HCT116 (cell line): ENCODE results near the gene CEBPA. TPM values are rescaled to one million over a fixed set of nuclear protein-coding genes. Genes with fewer than 3 reads are reported as not detected.
"Not testable (repeated sequence)": the region's sequence is repeated elsewhere in the genome, so short reads cannot be mapped to it uniquely, and the experiment has no call there.

ENCODE experiments used
- ATAC-seq: fragments of 200-7000 bp; cut with Tn5 transposase; 2 replicates; pipeline ENCODE4 v1.9.1; 2020; ENCODE audit warnings: mild to moderate bottlenecking, moderate library complexity
- BruUV-seq: library from RNA; stranded (reverse); fragments of 400-500 nt; replicated peaks from 2 replicates; lab custom pipeline; 2021; lab: Mats Ljungman, UMichigan
- CTCF ChIA-PET: fragments of 300-600 bp; sonication (Branson Sonifier 250); formaldehyde crosslinking; loops from one replicate; lab custom pipeline; 2021; ENCODE audit warnings: antibody characterized with exemption; lab: Charles Lee
- POLR2A ChIA-PET: fragments of 300-600, 350-600 bp; sonication (Branson Sonifier 250); formaldehyde crosslinking; loops from one replicate; lab custom pipeline; 2021; ENCODE audit warnings: antibody characterized with exemption; lab: Charles Lee
- RAD21 ChIA-PET, 2 experiments: fragments of 300-600 bp; sonication (Branson Sonifier 250); formaldehyde crosslinking; loops; one replicate each; lab custom pipeline; 2023; ENCODE audit warnings: low total read pairs in 2 of 2; ENCODE audit not compliant: uncharacterized antibody in 2 of 2, unreplicated experiment in 2 of 2, low non-redundant PET in 1 of 2; lab: Charles Lee
- DNase-seq: peaks from one replicate; pipeline ENCODE4 v3.0.0-alpha.2; 2010; ENCODE audit warnings: low read depth, low spot score
- H2AFZ ChIP-seq: fragments of 200-600 bp; shearing (Covaris generic), sonication (generic); 2 replicates; pipeline ENCODE4 v1.6.1; 2017; ENCODE audit warnings: low read depth, mixed run types, mixed read lengths, antibody characterized with exemption, low read length; ENCODE audit not compliant: poor library complexity, severe bottlenecking
- H3K27ac ChIP-seq: 2 replicates; pipeline ENCODE4 v1.5.1; 2012; ENCODE audit warnings: low read depth, low read length
- H3K27me3 ChIP-seq: fragments of 200-600 bp; sonication (generic); 2 replicates; pipeline ENCODE4 v1.6.1; 2016; ENCODE audit warnings: mixed run types, low read length, mixed read lengths; ENCODE audit not compliant: insufficient read depth
- H3K36me3 ChIP-seq, 2 experiments: fragments of 200-500 bp in 1 of 2; fragments of 200-600 bp in 1 of 2; sonication (Bioruptor generic) in 1 of 2; sonication (generic) in 1 of 2; 2 replicates each; pipeline versions ENCODE4 v1.5.1 to v1.6.1; 2014 to 2016; ENCODE audit warnings: low read length in 2 of 2, inconsistent platforms in 1 of 2, mixed read lengths in 1 of 2, mixed run types in 1 of 2; ENCODE audit not compliant: insufficient read depth in 2 of 2, control insufficient read depth in 1 of 2
- H3K4me1 ChIP-seq, 2 experiments: fragments of 200-600 bp in 1 of 2; sonication (generic) in 1 of 2; 2 replicates each; pipeline versions ENCODE4 v1.5.1 to v1.6.1; 2012 to 2017; ENCODE audit warnings: low read length in 2 of 2, inconsistent platforms in 1 of 2, mild to moderate bottlenecking in 1 of 2, mixed read lengths in 1 of 2, mixed run types in 1 of 2, moderate library complexity in 1 of 2; ENCODE audit not compliant: insufficient read depth in 2 of 2, control insufficient read depth in 1 of 2
- H3K4me2 ChIP-seq: fragments of 200-600 bp; sonication (generic); 2 replicates; pipeline ENCODE4 v1.6.1; 2017; ENCODE audit warnings: mixed run types, low read length, mixed read lengths
- H3K4me3 ChIP-seq, 2 experiments: fragments of 200-600 bp in 1 of 2; sonication (generic) in 1 of 2; replicated peaks in 1 of 2; 2 replicates each; pipeline ENCODE4 v1.5.1; 2011 to 2016; ENCODE audit warnings: low read length in 2 of 2, control low read depth in 1 of 2, low read depth in 1 of 2, mild to moderate bottlenecking in 1 of 2, mixed read lengths in 1 of 2, mixed run types in 1 of 2
- H3K79me2 ChIP-seq: fragments of 200-600 bp; sonication (generic); 2 replicates; pipeline ENCODE4 v1.6.1; 2017; ENCODE audit warnings: mild to moderate bottlenecking, mixed run types, low read length, moderate library complexity, mixed read lengths; ENCODE audit not compliant: insufficient read depth
- H3K9ac ChIP-seq: fragments of 200-600 bp; sonication (generic); 2 replicates; pipeline ENCODE4 v1.6.1; 2016; ENCODE audit warnings: low read length, mixed read lengths
- H3K9me2 ChIP-seq: fragments of 200-600 bp; sonication (generic), shearing (Covaris generic); 2 replicates; pipeline ENCODE4 v1.6.1; 2017; ENCODE audit warnings: mixed run types, mild to moderate bottlenecking, moderate library complexity; ENCODE audit not compliant: insufficient read depth
- H3K9me3 ChIP-seq, 2 experiments: fragments of 200-500 bp in 1 of 2; fragments of 200-600 bp in 1 of 2; sonication (Bioruptor generic) in 1 of 2; sonication (generic) in 1 of 2; 2 replicates each; pipeline ENCODE4 v1.6.1; 2014 to 2017; ENCODE audit warnings: low read length in 2 of 2, mixed read lengths in 2 of 2, inconsistent platforms in 1 of 2, low read depth in 1 of 2, mild to moderate bottlenecking in 1 of 2, mixed run types in 1 of 2, moderate library complexity in 1 of 2; ENCODE audit not compliant: control insufficient read depth in 1 of 2, insufficient read depth in 1 of 2
- H4K20me1 ChIP-seq: fragments of 200-600 bp; sonication (generic), shearing (Covaris generic); 2 replicates; pipeline ENCODE4 v1.6.1; 2017; ENCODE audit warnings: mixed run types, mild to moderate bottlenecking, moderate library complexity; ENCODE audit not compliant: insufficient read depth
- EZH2phosphoT487 ChIP-seq: fragments of 200-600 bp; IDR thresholded peaks from 2 replicates; pipeline ENCODE4 v1.6.1; 2018; ENCODE audit warnings: antibody characterized with exemption, borderline replicate concordance
- SP1 ChIP-seq: IDR thresholded peaks from 2 replicates; pipeline ENCODE4 v1.6.1; 2012; ENCODE audit warnings: low read depth
- intact Hi-C: fragments of 100-400 bp; cut with micrococcal nuclease; formaldehyde crosslinking; loops from 2 replicates; pipeline ENCODE4 v1.10.0; 2022
- total RNA-seq: library from RNA; stranded (reverse); gene quantifications from one replicate; pipeline ENCODE4 v1.2.1, GENCODE V29; 2021; ENCODE audit not compliant: unreplicated experiment

CEBPA gene
- total RNA-seq, 1 experiment from 2014 or later, result 7.0 TPM

DNA sequence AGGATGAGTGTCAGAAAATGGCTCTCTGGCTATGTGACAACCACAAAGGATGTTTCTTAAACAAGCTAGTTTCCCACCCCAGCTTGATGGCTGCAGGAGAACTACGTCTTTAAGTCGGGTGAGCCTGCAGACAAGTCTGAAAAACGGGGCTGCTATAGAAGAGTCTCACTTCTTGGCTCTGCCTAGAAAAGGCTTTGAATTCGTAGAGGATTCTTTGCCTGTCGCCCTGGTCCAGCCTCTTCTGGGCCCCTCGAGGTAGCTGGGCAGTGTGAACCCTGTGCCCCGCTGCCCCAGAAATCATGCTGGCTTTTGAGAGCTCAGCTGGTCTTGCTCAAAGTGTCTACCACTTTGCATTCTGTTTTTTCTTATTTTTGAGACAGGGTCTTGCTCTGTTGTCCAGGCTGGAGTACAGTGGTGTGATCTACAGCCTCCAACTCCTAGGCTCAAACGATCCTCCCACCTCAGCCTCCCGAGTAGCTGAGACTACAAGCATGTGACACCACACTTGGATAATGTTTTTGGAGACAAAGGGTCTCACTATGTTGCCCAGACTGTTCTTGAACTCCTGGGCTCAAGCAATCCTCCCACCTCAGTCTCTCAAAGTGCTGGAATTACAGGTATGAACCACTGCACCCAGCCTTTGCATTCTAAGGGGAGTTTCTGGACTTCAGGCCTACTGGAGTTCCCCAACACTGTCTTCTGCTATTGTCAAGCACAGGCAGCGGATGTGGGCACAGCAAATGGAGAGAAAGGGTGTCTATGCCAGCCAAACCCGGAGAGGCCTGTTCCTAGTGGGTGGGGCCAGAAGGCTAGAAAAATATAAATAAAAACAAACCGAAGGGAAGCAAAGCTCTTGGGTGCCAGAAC lies 6.5 kb downstream of the CEBPA start:
- no peaks in the 10 kb centered on the region for H4K20me1 ChIP-seq
- H3K4me1 ChIP-seq, result peaks cover 13 to 32% of the 10 kb centered on the region in 2 experiments
- ChIA-PET POLR2A (no interaction called here), RAD21 (no interaction called here), CTCF (no interaction called here)
- H3K36me3 ChIP-seq, result no peaks in the 10 kb centered on the region
- no peak overlapping the region for H3K4me3 ChIP-seq
- ATAC-seq (no peak), DNase-seq (no peak)
- H3K27me3 ChIP-seq, result no peaks in the 10 kb centered on the region
- no peak overlapping the region for H3K4me2 ChIP-seq
- no peak overlapping the region for H3K9ac ChIP-seq
- intact Hi-C loops, result no loop called here
- no peaks in the 10 kb centered on the region for H3K9me3 ChIP-seq
- H3K27ac ChIP-seq, result no peak overlapping the region
- no TSS peak for BruUV-seq
- H3K79me2 ChIP-seq, result no peaks in the 10 kb centered on the region
- H2AFZ ChIP-seq, result no peak overlapping the region
- no peaks in the 10 kb centered on the region for H3K9me2 ChIP-seq
- no peak for TF ChIP-seq SP1
- no peak for TF ChIP-seq EZH2phosphoT487

DNA sequence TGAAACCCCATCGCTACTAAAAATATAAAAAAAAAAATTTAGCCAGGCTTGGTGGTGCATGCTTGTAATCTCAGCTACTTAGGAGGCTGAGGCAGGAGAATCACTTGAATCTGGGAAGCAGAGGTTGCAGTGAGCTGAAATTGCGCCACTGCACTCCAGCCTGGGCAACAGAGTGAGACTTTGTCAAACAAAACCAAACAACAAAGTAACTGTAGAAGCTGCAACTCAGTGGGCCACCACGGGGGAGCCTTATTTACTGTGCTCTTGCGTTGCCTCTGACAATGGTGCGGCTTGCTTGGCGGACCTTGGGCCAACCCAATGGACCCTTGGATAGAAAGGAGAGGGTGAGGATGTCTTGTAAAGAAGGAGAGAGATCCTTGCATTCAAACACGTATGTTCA lies 7.3 kb downstream of the CEBPA start:
- DNase-seq, H3K4me2 ChIP-seq, H3K27ac ChIP-seq, H3K36me3 ChIP-seq, H3K9me3 ChIP-seq, H3K4me3 ChIP-seq, intact Hi-C loops, RAD21 ChIA-PET, ATAC-seq, H3K9ac ChIP-seq, POLR2A ChIA-PET, H2AFZ ChIP-seq, H3K79me2 ChIP-seq, CTCF ChIA-PET, H4K20me1 ChIP-seq, BruUV-seq, H3K9me2 ChIP-seq, H3K27me3 ChIP-seq: not testable (repeated sequence)
- peaks cover 13 to 40% of the 10 kb centered on the region in 2 experiments for H3K4me1 ChIP-seq
